Renal cortex interstitium (tissue), 11 donors: ENCODE data around the gene KCNG4. TPM values are rescaled to one million over a fixed set of nuclear protein-coding genes. Genes with fewer than 3 reads are reported as not detected.
A peak's percentile ranks its signal among the peaks of the same experiment; 100 is the strongest.
"Not testable (repeated sequence)": the region's sequence is repeated elsewhere in the genome, so short reads cannot be mapped to it uniquely, and the experiment has no call there.

Experiments
- DNase-seq, 11 donors: peaks; one replicate each; pipeline ENCODE4 v3.0.0-alpha.2; 2013; ENCODE audit warnings: low read depth in 9 of 11, low spot score in 4 of 11; ENCODE audit errors: extremely low read depth in 1 of 11
- polyA plus RNA-seq, 3 donors: library from polyadenylated mRNA; unstranded; fragments of 120-200 nt; gene quantifications; one replicate each; pipeline ENCODE4 v1.2.1, GENCODE V29; 2013; ENCODE audit not compliant: insufficient read length in 3 of 3

The KCNG4 gene
- polyA plus RNA-seq, 3 donors, result 0.04 to 0.05 TPM; not detected in 1

GRCh38 chr16:84218176-84218823, 21.5 kb downstream of the KCNG4 start:
- DNase-seq, result no peak

- DNase-seq, result not testable (repeated sequence)
Measured at GRCh38 chr16:84216144-84216543, 23.7 kb downstream of the KCNG4 start.

- DNase-seq, result no peak
Measured at GRCh38 chr16:84215531-84215930, 24.3 kb downstream of the KCNG4 start.

- DNase-seq, result no peak
Measured at GRCh38 chr16:84214451-84215066, 25.3 kb downstream of the KCNG4 start.

GRCh38 chr16:84212631-84213030, 27.2 kb downstream of the KCNG4 start:
- no peak for DNase-seq

- no peak for DNase-seq
Measured at GRCh38 chr16:84212154-84212553, 27.7 kb downstream of the KCNG4 start.

- DNase-seq, result no peak
Measured at GRCh38 chr16:84209989-84210388, 29.8 kb downstream of the KCNG4 start.

- no peak for DNase-seq
Measured at GRCh38 chr16:84207879-84208278, 31.9 kb downstream of the KCNG4 start.

- peak in 3 of 11 donors; percentile 15 to 52 (median 42) for DNase-seq
Measured at GRCh38 chr16:84207251-84207650, 32.6 kb downstream of the KCNG4 start.

GRCh38 chr16:84205976-84206691, 33.7 kb downstream of the KCNG4 start:
- DNase-seq, result no peak

GRCh38 chr16:84205123-84205522, 34.7 kb downstream of the KCNG4 start:
- DNase-seq, result not testable (repeated sequence)

GRCh38 chr16:84204551-84204950, 35.3 kb downstream of the KCNG4 start:
- not testable (repeated sequence) for DNase-seq

- DNase-seq, result no peak
Measured at GRCh38 chr16:84199861-84200260, 40.0 kb downstream of the KCNG4 start.

- no peak for DNase-seq
Measured at GRCh38 chr16:84199097-84199496, 40.7 kb downstream of the KCNG4 start.

GRCh38 chr16:84198401-84198800, 41.4 kb downstream of the KCNG4 start:
- no peak for DNase-seq

- DNase-seq, result no peak
Measured at GRCh38 chr16:84197466-84198128, 42.2 kb downstream of the KCNG4 start.

GRCh38 chr16:84196727-84197394, 43.0 kb downstream of the KCNG4 start:
- no peak for DNase-seq

GRCh38 chr16:84196101-84196500, 43.7 kb downstream of the KCNG4 start:
- DNase-seq, result no peak
